GM12874 (cell line): ENCODE measurements around the gene SCRN1.

ENCODE experiments used
- CTCF ChIP-seq: IDR thresholded peaks from 2 replicates; pipeline ENCODE4 v1.5.1; 2011; ENCODE audit warnings: low read depth, mild to moderate bottlenecking, control low read depth, low read length, moderate library complexity; ENCODE audit not compliant: insufficient read depth

SCRN1 gene

GRCh38 chr7:29989257-29989995 is at the start of gene SCRN1:
SCRN1 (minus strand) TSS chr7:29989801; CDS start chr7:29969067, 20,734 bp downstream.
- 0 out of 2 replicates have a peak, but pooled peaks have one; percentile 6 for TF ChIP-seq CTCF

- no peak for TF ChIP-seq CTCF
Observed at GRCh38 chr7:30038196-30038980, 48.8 kb upstream of the SCRN1 start.

GRCh38 chr7:30036220-30036619 is 46.6 kb upstream of the SCRN1 start:
- no peak for TF ChIP-seq CTCF

- TF ChIP-seq CTCF, result no peak
Observed at GRCh38 chr7:30034501-30034900, 44.9 kb upstream of the SCRN1 start.

GRCh38 chr7:30032310-30033125 is 42.9 kb upstream of the SCRN1 start:
- TF ChIP-seq CTCF, result no peak

- TF ChIP-seq CTCF, result peak; percentile 16; the same call in 1 of the 2 replicates
Observed at GRCh38 chr7:30029696-30030095, 40.1 kb upstream of the SCRN1 start.
